Measurements from ENCODE around the gene CALML3. TPM values are rescaled to one million over a fixed set of nuclear protein-coding genes. Genes with fewer than 3 reads are reported as not detected.

The CALML3 gene
- total and polyA plus RNA-seq, 2 donors (not counting 3 experiments of a cell fraction or from before 2014, with no cell fraction given), result not detected

GRCh38 chr10:5570979-5571810 lies 46.4 kb downstream of the CALML3 start:
- no peaks in the 10 kb centered on the region for H3K79me2 ChIP-seq (ENCODE audit: control insufficient read depth, insufficient read depth, low read length)
- no peaks in the 10 kb centered on the region for H3K27me3 ChIP-seq (ENCODE audit: control insufficient read depth in 2 of 2, insufficient read depth in 2 of 2, low read length in 2 of 2)
- DNase-seq (ENCODE audit: low read depth, low spot score) (no peak), FAIRE-seq (no peak)
- no peak overlapping the region for H3K4me3 ChIP-seq (replicated peaks in 1 of 3; ENCODE audit: insufficient read depth in 1 of 3, low read depth in 1 of 3, low read length in 3 of 3)
- H3K27ac ChIP-seq (ENCODE audit: insufficient read depth, low read depth, low read length), result no peak overlapping the region
- ChIA-PET CTCF (interaction anchor here (1.2 to 1.3 kb wide), 2 partner anchors 129 kb away, joined by 3 to 4 read pairs; no protein-coding TSS in a partner anchor), POLR2A (no interaction called here)
- H3K9ac ChIP-seq (replicated peaks; ENCODE audit: extremely low read depth, insufficient read depth, low read length), result no peak overlapping the region
- intact Hi-C loops (cut with micrococcal nuclease), result no loop called here
- TF ChIP-seq POLR2A (IDR thresholded peaks at IDR 0.05; ENCODE audit: low read depth, low read length) (no peak), GATA2 (IDR thresholded peaks at IDR 0.05; ENCODE audit: insufficient read depth, insufficient read length, low read depth, low read length) (no peak), FOS (IDR thresholded peaks at IDR 0.05; ENCODE audit: borderline replicate concordance, insufficient read depth, low read length) (no peak), EZH2 (IDR thresholded peaks at IDR 0.05; ENCODE audit: borderline replicate concordance, low read depth, low read length, severe bottlenecking) (no peak), MAX (IDR thresholded peaks at IDR 0.05; ENCODE audit: insufficient read depth, insufficient read length) (no peak), CTCF (IDR thresholded peaks at IDR 0.05; ENCODE audit: extremely low read depth in 1 of 2, insufficient read depth in 1 of 2, low read depth in 1 of 2, low read length in 2 of 2) (no peak), MYC (IDR thresholded peaks at IDR 0.05; ENCODE audit: low read depth, low read length) (no peak), JUN (IDR thresholded peaks at IDR 0.05; ENCODE audit: borderline replicate concordance, insufficient read depth, insufficient read length, low read depth) (no peak), POLR2AphosphoS5 (IDR thresholded peaks at IDR 0.05; ENCODE audit: insufficient read depth, low read depth, low read length) (no peak)
- H3K9me1 ChIP-seq (replicated peaks; ENCODE audit: control insufficient read depth, extremely low read depth, insufficient read depth, low read length), result no peaks in the 10 kb centered on the region
- dilution Hi-C loops (cut with MboI; ENCODE audit: extremely low pct_ligation_motif_present, low sequenced_read_pairs), result no loop called here
- no TSS peak for BruUV-seq (replicated peaks)
- no peaks in the 10 kb centered on the region for H3K4me1 ChIP-seq (ENCODE audit: control insufficient read depth, extremely low read depth, insufficient read depth, low read length)
- H3K4me2 ChIP-seq (ENCODE audit: insufficient read depth, low read length), result no peak overlapping the region
- H2AFZ ChIP-seq (ENCODE audit: low read depth, low read length), result no peak overlapping the region
- H3K36me3 ChIP-seq (ENCODE audit: control insufficient read depth in 2 of 2, extremely low read depth in 1 of 2, insufficient read depth in 2 of 2, low read length in 2 of 2), result no peaks in the 10 kb centered on the region
- no peaks in the 10 kb centered on the region for H4K20me1 ChIP-seq (replicated peaks; ENCODE audit: control insufficient read depth, extremely low read depth, insufficient read depth, low read length)
- no peaks in the 10 kb centered on the region for H3K9me3 ChIP-seq (replicated peaks; ENCODE audit: control insufficient read depth, insufficient read depth, low read length)
